GM21390 (cell line): Measurements from ENCODE around the gene CCDC180.
"Not testable (repeated sequence)": the region's sequence is repeated elsewhere in the genome, so short reads cannot be mapped to it uniquely, and the experiment has no call there.

ENCODE experiments used
- ATAC-seq: cut with Tn5 transposase; IDR thresholded peaks from one replicate; pipeline ENCODE4 v1.9.1; 2021; ENCODE audit not compliant: unreplicated experiment

Gene CCDC180

DNA sequence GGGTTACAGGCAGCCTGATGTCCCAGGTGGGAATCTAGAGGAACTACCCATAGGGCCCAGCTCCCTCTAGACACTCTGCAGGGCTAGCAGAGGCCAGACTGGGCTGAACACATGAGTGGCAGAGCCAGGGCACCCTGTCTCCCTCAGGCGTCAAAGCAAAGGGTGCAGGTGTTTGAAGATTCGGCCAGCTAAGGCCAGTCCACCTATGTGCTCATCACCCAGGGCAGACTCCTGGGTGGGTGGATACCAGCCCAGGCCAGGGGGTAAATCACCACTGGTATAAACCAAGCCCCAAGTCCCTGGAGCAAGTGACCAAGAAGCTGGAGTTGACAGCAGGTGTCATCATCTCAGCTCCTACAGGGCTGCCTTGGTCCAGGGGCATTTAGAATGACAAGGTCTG, 3.4 kb downstream of the CCDC180 start:
- ATAC-seq = no peak

DNA sequence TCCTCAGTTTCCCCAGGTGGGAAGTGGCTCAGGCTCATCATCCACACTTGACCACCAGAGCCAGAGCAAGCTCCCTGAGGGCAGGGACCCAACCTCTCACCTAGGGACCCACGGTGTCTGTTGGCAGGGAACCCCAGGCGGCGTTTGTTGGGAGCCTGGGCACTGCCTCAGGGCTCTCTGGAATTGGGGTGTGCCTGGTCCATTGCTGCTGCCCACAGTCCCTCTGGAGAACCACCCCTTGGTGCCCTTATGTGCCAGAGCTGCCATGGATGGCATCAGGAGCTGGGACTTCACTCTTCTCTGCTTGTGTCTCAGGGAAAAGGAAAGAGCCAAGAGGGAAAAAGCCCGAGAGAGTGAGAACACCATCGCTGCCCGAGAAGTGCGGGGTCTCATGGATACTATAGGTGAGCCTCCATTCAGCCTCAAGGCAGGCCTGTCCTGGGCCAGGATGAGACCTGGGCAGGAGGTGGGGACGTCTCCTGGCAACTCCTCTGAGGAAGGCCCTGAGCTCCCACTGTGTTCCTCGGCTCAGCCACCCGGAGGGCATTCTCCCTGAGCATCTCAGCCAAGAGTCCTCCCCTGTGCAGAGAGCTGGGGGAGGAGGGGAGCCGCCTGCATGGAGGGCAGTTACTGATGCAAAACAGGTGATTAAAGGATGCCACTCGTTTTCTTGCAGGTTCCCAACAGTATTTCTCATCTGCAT, 4.5 kb downstream of the CCDC180 start:
- no peak for ATAC-seq

DNA sequence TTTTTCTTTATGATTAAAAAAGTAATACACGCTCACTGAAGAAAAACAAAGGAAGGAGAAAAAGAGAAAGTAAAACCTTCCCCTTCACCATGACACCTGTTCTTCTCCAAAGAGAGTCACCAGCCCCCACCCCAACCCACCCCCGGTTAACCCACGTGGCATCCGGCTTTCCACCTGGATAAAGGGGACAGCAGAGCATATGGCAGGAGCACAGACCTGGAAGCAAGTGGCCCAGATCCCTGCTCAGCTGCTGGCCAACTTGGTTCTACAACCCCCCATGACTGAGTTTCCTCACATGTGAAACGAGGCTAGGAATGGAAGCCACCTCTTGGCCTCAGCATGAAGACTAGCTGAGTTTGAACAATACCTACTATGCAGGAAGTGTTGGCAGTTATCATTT, 5.1 kb downstream of the CCDC180 start:
- ATAC-seq = no peak

DNA sequence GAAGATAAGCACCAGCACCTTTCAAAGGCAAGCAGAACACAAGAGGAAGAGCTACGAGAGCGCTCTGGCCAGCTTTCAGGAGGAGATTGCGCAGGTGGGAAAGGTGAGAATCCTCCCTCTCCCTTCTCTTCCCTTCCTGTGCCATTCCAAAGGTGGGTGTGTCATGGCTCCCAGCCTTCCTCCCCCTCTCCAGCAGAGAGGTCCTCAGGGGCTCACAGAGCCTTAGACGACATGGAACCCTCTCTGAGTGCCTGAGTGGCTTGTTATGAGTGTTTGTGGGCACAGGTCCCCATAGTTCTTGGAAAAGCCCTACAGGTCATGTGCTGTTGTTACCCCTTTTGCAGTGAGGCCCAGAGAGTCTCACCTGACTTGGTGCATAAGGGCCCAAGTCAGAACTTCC, 5.8 kb downstream of the CCDC180 start:
- no peak for ATAC-seq

DNA sequence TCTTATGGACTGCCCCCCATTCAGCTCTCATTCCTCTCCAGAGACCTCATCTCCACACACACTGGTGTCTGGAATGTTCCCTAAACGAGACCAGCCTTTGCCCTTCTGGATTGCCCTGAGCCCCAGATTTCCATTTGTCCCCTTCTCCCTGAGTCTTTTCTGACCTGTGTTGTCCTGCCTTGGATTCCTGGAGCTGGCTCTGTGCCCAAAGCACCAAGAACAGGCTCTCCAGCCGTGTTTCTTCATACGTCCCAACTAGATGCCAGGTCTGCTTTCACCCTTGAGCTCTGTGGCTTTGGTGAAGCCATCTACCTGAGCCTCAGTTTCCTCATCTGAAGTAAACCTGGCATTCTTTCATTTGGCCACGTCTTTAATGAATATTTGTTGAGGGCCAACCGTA, 6.3 kb downstream of the CCDC180 start:
- no peak for ATAC-seq

DNA sequence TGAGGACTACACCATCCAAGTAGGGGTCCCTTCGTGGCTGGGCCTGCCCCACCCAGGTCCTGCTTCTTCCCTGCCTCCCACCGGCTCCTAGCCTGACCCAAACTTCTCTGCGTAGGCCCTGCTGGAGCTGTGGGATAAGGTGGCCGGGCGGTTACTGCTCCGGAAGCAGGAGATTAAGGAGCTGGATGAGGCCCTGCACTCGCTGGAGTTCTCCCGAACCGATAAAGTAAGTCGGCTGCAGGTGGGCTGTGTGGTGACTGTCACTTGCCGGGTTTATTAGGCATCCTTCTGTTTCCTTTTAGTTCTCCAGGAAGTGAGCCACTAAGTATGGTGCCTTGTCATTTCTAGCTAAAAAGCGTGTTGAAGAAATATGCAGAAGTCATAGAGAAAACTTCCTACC, 7.0 kb downstream of the CCDC180 start:
- ATAC-seq = no peak

DNA sequence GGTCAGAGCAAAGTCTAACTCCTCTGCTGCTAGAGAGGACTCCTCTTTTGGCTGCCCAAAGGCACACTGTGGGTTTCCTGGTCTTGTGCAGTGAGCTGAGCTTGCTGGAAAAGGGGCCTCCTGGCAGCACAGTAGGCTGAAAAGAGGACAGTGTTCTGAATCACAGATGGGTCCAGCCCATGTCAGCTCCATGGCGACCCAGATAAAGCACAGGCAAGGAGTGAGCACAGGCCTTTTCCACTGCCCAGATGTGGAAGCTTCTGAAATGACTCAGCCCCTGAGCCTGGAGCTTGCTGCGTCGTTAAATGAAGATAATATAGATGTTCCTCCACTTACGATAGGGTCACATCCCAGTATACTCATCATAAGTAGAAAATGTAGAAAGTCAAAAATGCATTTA, 8.1 kb downstream of the CCDC180 start:
- ATAC-seq = no peak

DNA sequence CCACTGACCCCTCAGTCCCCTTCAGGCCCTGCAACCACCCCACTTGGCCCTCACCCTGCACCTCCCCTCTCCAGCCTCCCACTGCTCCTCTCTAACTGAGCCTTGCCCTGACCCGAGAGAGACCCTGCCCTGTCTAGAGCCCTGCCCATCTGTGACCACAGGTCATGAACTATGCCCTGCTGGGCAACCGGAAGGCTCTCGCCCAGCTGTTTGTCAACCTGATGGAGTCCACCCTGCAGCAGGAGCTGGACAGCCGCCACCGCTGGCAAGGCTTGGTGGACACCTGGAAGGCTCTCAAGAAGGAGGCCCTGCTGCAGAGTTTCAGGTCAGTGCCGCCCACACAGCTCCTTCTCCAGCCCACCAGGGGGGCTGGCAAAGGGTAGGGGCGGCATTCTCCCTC, 9.4 kb downstream of the CCDC180 start:
- no peak for ATAC-seq

DNA sequence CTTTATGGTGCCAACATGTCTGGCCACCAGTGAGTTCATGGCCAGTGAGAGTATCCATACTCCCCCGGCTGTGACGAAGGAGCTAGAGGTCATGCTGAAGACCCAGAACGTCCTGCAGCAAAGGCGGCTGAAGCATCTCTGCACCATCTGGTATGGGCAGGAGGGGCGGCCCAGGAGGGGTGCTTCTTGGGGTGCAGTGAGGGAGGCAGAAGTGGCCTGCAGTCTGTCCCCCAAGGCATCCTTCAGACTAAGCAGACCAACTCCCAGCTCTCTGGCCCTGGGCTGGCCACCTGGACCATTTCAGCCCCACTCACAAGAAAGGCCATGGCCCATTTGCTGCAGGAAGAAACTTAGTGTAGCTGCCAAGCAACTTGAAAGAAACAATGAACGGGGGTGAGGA, 11.0 kb downstream of the CCDC180 start:
- ATAC-seq = no peak

DNA sequence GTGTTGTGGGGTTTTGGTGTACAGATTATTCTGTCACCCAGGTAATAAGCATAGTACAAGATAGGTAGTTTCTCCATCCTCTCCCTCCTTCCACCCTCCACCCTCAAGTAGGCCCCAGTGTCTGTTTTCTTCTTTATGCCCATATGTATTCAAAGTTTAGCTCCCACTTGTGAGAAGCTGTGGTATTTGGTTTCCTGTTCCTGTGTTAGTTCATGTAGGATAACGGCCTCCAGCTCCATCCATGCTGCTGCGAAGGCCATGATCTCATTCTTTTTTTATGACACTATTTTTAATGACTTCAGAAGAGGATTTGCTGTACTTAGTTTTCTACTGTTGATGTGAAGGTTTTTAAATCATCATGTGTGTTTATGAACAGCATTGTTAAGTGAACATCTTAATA, 11.9 kb downstream of the CCDC180 start:
- ATAC-seq = no peak

DNA sequence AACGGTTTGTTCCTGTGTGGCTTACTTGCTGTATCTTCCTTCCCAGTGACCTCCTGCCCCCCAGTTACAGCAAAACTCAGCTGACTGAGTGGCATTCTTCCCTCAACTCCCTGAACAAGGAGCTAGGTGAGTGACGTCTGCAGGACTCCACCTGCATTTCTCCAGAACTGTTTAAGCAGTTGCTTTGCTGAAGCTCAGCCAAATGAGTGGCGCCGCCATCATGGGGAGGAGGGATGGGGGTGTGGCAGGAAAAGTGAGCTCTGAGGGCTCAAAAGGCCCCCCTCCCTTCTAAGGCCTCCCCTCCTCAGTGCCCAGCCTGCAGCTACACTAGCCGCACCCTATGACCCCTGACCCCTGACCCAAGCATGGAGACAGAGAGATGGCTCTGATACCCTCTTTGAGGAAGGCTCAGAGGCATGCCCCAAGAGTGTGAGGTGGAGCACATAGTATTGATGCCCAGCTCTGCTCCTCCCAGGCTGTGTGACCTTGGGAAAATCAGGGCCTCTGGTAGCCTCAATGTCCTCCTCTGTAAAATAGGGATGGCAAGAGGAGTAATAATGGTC, 12.7 kb downstream of the CCDC180 start:
- ATAC-seq = no peak

DNA sequence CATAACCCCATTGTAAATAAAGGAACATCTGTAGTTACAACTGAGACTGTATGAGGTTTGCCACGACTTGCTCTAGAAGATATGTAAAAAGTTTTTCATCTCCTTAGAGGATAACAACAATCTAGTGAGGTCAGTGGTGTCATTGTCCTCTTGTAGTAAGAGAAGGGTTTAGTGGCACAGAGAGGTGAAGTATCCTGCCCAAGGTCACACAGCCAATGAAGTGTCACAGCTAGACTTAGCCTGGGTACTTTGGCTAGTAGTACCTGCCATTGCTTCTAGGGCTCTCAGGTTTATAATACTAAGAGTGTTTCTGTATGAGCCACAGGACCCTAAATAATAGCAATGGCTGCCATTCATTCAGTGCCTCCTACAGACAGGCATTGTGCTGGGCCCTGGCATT, 13.8 kb downstream of the CCDC180 start:
- ATAC-seq = no peak

DNA sequence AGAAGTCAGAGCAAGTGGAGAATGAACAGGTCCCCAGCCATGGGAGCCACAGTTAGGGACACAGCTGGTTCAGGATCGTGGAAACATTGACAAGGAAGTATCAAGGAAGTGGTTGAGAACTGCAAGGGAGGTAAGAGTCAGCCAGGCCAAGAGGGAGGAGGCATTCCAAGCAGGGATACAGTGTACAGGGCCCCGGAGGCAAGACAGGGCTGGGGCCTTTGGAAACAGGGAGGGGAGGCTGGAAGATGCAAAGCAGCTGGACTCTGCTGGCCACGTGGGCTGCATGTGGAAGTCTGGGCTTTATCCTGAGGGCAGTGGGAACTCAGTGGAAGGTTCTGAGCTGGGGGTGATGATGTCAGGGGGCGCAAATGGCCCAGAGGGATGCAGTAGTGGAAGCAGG, 14.2 kb downstream of the CCDC180 start:
- ATAC-seq = no peak

DNA sequence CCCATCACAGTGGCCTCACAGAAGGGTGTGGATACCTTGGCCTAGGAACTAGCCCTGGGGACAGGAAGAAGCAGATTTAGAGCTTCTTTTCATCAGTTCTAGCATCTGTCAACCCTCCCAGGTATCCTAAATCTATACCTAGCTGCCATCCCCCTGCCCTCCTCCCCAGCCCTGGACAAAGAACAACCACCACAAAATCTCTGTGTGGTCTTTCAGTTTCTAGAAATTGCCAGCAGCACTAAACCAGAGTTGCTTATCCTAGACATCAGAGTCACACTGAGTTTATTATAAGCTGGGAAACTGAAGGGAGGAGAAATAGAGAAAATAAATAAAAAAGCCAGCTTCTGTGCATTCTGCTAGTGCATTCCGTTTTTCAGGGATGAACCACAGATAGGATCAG, 14.6 kb downstream of the CCDC180 start:
- ATAC-seq = no peak

DNA sequence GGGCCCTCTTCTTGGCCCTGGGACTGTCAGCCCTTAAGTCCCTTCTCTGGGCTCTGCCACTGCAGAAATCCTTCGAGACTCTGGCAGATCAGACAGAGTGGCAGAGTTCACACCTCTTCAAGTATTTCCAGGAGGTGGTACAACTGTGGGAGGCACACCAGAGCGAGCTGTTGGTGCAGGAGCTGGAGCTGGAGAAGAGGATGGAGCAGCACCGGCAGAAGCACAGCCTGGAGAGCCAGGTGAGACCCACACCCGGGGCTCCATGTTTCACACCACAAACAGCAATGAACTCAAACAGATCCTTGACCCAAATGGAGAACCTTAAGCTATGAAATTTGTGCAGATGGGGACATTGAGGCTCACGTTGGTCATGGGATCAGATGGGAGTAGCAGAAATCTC, 17.5 kb downstream of the CCDC180 start:
- no peak for ATAC-seq

DNA sequence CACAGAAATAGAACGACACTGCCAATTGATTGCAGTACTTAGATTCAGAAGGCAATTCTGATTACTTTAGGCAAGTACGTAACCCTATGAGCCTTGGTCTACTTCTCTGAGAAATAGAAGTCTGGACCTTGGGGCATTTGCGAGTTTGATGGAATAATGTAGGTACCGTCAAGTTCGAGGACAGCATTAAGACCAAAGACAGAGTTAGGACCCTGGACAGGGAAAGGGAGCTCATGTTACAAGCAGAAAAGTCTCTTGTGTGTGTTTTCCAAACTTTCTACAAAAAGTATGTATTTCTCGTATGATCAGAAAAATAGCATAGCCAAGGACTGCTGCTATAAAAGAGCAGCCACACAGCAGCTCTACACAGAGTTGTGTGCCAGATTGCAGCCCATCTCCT, 20.1 kb downstream of the CCDC180 start:
- no peak for ATAC-seq

DNA sequence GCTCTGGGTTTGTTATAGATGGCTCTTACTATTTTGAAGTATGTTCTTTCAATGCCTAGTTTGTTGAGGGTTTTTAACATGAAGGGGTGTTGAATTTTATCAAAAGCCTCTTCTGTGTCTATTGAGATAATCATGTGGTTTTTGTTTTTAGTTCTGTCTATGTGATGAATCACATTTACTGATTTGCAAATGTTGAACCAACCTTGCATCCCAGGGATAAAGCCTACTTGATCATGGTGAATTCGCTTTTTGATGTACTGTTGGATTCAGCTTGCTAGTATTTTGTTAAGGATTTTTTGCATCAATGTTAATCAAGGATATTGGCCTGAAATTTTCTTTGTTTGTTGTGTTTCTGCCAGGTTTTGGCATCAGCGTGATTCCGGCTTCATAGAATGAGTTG, 25.5 kb downstream of the CCDC180 start:
- ATAC-seq = no peak

DNA sequence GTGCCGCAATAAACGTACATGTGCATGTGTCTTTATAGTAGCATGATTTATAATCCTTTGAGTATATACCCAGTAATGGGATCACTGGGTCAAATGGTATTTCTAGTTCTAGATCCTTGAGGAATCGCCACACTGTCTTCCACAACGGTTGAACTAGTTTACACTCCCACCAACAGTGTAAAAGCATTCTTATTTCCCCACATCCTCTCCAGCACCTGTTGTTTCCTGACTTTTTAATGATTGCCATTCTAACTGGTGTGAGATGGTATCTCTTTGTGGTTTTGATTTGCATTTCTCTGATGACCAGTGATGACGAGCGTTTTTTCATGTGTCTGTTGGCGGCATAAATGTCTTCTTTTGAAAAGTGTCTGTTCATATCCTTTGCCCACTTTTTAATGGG, 28.2 kb downstream of the CCDC180 start:
- ATAC-seq = not testable (repeated sequence)

DNA sequence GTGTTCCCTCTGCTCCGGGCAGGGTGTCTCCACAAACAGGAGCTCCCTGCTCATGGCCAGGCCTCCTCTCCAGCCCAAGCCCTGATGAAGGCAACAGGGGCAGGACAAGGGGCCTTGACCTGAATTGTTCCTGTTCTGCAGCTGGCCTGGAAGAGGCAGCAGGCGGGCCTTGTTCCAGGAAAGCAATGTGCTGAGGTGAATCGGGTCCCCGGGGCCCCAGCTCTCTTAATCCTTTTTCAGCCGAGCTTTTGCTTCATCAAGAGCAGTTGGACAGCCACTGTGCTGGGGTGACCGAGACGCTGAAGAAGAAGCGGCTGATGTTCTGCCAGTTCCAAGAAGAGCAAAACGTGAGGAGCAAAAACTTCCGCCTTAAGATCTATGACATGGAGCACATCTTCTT, 41.4 kb downstream of the CCDC180 start:
- no peak for ATAC-seq

DNA sequence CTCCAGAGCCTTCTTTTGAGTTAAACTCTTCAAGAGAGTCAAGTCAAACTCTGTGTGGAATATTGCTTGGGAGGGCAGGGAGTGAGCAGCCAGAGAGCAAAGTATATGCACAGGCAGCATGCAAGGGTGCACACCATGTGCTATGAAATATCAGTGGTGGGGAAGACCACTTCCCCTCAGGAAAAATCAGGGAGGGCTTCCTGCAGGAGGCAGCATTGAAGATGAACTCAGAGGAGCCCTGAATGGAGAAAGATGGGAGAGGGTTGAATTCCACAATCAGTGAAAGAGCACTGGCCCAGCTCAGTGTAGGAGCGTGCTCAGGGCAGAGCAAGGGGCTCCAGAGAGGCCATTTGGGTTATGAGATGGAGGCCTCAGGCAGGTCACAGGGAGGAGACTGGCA, 41.9 kb downstream of the CCDC180 start:
- ATAC-seq = no peak

DNA sequence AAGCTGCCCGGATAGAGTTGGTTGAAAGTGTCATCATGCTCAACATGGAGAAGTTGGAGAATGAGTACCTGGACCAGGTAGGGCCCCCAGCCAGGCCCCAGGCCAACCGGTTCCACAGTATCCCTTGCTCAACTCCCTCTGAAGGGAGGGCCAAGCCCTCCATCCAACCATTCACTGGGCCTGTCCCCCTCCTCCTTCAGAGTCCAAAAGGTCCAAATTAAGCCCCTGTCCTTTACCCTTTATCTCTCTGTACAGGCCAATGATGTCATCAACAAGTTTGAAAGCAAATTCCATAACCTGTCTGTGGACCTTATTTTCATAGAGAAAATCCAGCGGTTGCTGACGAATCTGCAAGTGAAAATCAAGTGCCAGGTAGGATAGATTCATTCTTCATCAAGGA, 47.2 kb downstream of the CCDC180 start:
- no peak for ATAC-seq

DNA sequence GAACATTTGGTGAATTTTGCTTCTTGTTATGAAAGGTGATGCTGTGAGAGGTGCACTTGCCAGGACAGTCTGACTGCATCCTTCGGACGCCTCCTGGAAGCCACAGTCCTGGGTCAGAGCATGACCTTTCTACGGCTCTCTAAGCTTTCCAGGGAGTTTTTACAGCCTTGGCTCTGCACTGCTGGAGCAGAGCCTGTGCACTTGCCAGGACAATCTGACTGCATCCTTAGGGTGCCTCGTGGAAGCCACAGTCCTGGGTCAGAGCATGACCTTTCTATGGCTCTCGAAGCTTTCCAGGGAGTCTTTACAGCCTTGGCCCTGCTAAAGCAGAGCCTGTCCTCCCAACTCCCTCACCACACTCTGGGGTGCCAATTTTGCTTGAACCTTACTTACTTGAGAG, 49.6 kb downstream of the CCDC180 start:
- ATAC-seq = no peak
